DND-41 (cell line): ENCODE data around the gene CTNND1.

ENCODE experiments used
- CTCF ChIP-seq: IDR thresholded peaks from 2 replicates; pipeline ENCODE4 v1.5.1; 2012; ENCODE audit warnings: borderline replicate concordance, low read length, moderate library complexity, mild to moderate bottlenecking; ENCODE audit not compliant: poor library complexity, severe bottlenecking; ENCODE audit errors: extremely low read depth
- EZH2 ChIP-seq: IDR thresholded peaks from 3 replicates; pipeline ENCODE4 v1.6.1; 2012; ENCODE audit warnings: borderline replicate concordance, low read depth, mild to moderate bottlenecking, moderate library complexity, low read length, inconsistent platforms; ENCODE audit not compliant: severe bottlenecking

GRCh38 chr11:57798905-57799559, 37.4 kb downstream of the CTNND1 start:
- TF ChIP-seq CTCF: no peak
- no peak for TF ChIP-seq EZH2
